Glomerular visceral epithelial cell (primary cell): ENCODE data around the gene SREBF1.
"Not testable (repeated sequence)": the region's sequence is repeated elsewhere in the genome, so short reads cannot be mapped to it uniquely, and the experiment has no call there.

Experiments used
- DNase-seq: peaks from one replicate; pipeline ENCODE4 v3.0.0-alpha.2; 2016; ENCODE audit errors: extremely low spot score

The SREBF1 gene

DNA sequence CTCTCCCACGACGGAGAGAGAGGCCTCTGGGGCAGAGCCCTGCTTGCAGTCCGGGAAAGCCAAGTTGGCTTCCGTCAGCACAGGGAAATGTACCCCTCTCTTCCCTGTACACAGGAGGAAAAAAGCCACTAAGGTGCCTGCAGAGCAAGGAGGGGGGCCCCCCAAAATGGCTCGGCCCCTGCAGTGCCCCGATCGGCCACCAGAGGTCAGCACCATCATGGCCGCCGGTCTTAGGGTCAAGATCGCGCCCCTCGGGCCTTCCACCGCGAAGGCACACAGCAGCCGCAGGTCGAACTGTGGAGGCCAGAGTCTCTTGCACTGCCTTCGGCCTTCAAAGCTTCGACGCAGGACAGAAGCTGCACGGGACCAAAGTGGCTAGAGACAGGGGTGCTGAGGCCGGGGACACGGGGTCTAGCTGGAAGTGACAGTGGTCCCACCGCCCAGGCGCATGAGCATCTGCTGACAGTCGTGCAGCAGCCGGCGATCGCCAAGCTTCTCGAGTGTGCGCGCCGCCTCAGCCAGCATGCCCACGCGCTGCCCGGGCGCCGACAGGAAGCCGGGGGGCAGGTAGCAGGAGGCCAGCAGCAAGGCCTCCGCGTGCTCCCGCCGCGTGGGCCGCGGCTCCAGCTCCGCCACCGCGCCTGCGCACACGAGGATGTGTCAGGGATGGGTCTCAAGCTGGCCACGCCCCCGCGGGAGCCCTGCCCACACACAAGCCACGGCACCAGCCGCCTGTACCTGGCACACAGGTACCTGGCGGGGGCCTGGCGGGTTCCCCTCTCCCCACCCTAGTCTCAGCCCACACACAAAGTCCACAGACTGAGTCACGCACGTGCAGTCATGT is 24.4 kb downstream of the SREBF1 start:
- DNase-seq, result peak; percentile 59

DNA sequence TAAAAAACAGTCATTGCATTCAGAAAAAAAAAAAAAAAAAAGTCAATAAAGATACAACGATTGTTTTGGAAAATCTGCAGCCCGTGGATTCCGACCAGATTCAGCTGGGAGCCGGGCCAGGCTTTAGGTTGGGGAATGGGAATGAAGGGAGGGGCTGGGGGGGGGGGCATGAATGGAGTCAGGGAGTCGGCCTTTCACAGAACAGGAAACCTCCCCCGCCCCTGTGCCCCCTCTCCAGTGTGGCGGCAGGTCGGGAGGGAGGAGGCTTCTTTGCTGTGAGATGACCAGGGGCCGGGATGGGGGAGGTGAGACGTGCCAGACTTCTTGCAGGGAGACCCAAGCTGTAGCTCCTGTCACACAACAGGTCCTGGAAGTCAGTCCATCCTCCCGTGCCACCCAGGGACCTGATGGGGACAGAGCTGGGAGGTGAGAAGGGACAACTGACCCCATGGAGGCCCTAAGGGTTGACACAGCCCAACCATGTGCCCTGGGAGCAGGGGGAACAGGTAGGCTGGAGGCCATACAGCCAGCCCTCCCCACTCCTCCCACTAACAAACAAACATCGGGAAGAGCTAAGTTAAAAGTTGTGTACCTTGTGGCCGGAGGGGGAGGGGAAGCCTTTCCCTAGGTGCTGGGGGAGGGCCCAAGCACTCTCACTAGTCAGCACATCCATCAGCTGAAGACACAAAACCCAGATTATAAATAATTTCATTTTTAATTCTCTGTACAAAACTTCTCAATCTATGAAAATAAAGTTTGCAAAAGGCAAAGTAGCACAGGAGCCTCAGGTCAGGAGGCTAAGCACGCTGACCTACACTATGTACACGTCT is 25.2 kb downstream of the SREBF1 start:
- DNase-seq, result no peak

DNA sequence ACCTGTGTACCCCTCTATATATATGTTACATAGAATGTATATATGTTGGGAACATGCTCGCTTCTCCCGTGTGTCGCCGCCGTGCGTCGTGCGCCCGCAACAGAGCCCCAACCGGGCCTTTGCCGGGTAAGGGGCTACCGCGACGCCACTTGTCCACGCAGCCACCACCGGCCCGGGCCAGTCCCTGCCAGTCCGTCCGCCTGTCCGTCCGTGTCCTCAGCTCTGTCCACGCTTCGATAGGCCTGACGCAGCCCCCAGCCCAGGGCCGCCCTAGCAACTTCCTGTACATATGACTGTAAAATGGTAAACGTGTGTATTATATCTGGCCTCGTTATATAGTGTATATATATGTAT is 25.9 kb downstream of the SREBF1 start:
- no peak for DNase-seq

DNA sequence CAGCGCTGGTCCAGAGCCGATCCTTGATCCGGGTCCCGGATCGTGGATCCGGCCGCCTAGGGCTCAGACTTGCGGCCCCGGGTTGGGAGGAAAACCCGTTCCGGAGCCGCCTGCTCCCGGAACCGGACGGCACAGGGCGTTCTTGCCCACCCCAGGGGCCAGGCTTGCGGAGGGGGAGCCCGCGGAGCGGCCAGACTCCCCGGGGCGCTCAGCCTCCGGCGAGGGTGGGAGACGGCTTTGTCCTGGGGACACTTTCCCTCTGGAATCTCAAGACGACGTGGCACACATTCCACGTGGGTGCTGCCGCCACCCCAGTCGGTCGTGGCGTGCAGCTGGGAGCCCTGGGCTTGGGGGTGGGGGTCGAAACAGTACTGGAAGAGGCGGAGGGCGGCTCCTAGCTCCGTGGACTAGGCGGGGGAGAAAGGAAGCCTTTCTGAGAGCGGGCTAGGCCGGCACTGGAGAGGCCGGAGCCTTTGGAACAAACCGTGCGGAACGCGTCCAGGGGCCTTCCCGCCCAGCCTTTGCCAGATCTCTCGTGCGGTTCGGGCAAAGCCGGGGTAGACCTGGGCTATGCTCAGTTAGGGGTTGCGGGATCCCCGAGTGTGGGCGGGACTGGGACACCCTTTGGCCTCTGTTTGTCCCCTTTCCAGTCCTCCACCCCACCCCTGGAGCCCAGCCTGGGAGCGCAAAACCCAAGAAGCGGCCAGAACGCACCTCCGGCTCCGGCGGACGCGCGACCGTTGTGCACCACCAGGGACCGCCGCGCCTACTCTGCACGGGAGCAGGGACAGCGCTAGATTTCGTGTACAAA is 26.5 kb downstream of the SREBF1 start:
- DNase-seq, result no peak

DNA sequence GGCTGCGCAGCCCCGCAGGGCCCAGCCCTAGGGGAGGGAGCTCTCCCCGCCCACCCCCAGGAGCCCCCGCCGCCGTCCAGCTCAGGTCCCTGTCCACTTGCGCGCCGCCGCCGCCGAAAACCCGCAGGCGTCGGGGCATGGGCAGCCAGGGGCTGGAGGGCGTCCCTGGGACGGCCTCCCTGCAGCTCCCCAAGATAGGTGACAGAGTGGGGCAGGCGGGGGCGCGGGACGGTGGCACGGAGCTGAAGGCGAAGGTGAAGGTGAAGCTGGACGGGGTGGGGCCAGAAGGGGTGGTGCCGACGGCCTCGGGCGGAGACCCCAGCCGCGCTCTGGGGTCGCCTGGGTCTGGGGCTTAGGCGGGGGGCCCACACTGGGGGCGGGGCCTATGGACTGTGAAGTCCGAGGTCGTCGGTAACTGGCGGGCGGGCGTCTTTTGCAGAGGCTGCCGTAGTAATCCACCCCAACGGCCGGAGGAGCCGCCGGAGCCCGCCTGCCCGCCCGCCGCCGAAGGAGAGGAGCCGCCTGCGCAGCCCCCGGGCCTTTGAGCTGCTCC is 27.2 kb downstream of the SREBF1 start:
- no peak for DNase-seq

DNA sequence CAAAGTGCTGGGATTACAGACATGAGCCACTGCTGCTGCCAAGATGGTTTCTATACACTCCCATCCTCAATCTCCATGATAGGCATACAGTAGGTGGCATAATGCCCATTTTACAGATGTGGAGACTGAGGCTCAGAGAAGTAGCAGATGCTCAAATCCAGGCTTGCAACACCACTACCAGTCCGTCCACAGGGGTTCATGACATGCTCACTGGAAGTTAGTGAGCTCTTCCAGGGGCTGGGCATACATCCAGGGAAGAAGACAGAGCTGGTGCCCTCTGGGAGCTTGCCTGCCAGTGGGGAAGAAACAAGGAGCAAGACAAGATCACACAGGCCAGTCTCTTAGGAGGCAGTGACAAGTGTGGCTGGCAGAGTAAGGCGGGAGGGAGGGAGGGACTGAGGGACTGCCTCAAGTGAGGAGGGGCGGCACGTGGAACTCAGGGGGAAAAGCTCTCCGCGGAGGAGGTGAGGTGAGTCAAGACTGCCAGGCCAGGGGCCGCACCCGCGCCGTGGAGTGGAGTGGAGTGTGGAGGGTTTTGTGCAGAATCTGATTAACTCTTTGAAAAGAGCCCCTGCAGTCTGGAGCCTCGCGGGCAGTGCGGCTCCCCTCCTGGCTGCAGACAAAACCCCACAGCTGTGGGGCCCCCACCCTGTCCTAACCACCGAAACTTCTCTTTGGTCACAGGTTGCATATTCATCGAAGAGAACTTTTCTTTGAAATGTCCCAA is 27.9 kb downstream of the SREBF1 start:
- DNase-seq, result no peak

DNA sequence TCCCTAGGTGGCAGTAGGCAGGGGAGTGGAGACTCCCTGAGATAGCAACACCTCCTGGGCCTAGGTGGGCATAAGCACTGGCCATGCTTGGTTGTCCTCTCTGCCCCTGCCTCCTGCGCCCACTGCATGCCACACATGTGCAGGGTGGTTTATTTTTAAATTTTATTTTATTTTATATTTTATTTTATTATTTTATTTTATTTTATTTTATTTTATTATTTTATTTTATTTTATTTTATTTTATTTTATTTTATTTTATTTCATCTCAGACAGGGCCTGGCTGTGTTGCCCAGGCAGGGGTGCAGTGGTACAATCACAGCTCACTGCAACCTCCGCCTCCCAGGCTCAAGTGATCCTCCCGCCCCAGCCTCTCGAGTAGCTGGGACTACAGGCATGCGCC is 28.6 kb downstream of the SREBF1 start:
- DNase-seq, result not testable (repeated sequence)

DNA sequence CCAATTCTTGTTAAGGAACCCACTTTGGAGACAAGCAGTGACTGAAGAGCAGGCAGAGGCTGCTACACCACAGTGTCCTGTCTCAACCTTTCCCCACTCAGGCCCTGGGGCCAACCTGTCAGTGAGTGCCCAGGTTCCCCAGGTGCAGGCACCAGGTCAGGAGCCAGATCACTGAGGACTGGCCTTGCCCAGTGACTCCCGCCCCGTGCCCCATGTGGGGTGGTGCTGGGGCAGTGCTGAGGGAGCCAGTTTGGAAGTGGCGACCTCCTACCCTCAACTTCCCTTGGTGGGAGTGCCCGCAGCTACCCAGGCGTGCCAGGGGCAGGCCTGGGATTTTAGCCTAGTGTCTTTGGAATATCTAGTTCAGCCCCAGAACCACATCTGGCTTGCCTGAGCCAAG is 29.3 kb downstream of the SREBF1 start:
- no peak for DNase-seq

DNA sequence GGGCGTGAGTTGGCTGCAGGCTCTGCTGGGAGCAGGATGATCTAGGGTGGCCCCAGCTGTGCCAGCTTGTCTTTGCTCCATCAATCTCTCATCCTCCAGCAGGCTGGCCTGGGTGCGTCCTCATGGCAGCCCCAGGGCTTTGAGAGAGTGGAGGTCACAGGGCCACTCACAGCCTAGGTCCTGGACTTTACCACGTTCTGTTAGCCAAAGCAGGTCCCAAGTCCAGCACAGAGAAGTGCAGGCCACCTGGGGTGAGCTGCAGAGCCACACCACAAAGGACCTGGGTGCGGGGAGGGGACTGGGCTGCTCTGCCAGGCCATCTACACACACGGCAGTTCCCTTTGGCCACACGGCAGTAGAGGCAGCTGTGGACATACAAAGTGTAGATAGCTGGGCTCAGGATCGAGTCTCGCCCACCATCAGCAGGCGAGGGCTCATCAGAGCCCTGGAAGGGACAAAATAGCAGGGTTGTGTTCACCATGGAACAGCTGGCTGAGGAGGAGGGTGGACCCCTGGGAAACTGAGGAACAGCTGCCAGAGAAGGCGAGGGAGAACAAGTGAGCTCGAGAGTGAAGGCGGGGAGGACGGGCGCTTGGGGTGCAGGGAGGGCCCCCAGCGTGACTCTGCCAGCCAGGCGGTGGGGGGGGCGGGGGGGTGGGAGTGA is 30.0 kb downstream of the SREBF1 start:
- DNase-seq, result no peak

DNA sequence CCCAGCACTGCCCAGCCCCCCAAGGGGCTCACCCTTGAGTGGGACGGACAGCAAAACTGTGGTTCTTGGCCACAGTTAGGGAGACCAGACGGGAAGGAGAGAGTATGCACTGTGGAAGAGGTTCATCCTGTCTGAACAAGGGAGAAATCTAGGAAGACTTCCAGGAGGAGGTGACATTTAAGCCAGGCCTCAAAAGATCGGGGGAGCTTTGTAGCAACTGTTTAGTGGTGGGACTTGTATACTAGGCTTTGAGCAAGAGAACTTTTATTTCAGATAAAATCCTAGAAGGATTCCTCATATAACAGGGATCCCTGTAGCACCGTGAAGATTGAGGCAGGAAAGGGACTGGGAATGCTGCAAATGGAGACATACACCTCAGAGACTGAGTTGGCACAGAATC is 30.8 kb downstream of the SREBF1 start:
- no peak for DNase-seq

DNA sequence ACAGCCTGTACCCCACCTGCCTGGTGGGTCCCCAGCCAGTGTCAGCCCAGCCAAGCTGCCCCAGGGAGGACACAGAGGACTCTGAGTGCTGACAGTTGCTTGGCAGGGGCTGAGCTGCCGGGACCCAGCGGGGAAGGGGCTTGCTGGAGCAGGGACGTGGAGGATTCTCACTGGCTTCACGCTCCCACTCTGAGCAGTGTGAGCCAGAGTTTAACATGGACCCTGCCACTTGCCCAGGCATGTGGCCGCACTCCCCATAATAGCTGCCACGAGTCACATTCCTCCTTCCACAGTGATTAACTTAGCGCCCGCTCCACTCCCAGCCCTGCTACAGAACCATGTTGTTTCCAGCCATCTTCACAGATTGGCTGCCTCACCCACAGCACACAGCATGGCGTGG is 31.2 kb downstream of the SREBF1 start:
- no peak for DNase-seq

DNA sequence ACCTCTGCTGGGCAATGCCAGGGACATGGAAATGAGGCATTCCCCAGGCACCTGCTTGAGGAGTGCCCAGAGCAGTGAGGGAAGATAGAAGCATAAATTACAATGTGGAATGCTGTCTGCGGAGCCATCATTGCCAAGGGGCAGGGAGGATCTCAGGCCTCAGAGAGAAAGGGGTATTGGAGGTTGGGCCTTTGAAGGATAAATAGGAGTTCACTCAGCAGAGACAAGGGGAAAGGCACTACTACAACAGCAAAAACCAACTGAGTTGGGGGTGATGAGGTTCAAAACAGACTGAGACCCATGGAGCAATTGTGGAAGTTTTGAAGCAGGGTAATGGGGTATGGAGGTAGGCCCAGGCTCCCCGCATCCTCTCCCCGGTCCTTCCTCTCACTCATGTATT is 32.8 kb downstream of the SREBF1 start:
- DNase-seq, result no peak

DNA sequence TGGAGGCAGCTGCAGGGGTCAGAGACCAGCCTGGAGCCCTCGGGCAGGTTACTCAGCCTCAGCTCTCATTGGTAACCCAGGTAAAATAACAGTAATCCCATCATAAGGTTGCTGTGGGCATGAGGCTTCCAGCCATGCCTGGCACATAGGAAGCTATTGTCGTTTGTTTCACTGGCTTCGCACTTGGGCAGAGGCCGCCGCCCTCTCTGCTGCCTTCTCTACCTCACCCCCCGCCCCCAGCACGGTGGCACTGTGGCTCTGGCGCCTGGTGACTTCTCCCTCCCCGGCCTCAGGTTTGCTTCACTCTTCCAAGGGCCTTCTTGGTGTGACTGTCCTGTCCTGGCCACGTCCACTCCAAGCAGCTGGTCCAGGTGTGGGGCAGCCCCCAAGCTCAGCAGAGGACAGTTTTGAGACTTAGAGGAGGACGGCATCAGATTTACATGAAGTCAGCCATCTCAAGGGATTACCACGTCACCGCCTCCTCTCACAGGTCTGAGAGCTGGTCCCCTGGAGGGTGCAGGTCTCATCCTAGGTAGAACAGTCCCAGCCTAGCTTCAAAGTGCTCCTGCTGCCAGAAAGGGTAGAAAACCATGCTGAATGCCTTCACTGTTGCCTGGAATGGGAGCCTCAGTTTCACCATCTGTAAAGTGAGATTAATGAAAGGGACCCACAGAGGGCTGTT is 34.8 kb downstream of the SREBF1 start:
- DNase-seq, result no peak

DNA sequence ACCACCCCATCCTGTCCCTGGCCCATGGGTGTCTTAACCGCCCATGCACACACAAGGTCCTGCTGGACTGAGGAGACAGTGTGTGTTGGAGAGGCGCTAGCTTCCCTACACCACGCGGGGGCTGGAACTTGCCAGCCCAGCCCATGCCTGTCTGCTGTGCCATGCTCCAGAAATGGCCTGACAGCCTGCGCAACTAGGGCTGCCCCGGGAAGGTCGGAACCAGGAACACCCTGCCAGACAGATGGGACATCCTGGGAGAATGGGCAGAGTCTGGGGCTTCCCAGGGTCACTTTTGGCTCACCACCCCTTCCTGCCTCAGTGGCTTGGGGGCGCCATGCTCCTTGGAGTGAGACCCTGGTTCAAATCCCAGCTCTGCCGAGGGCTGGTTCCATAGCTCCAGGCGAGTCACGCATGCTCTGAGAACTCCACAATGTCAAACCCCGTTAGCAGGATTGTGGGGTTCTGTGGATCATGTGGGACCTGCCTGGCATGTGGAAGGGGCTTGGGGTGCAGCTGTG is 36.2 kb downstream of the SREBF1 start:
- no peak for DNase-seq

DNA sequence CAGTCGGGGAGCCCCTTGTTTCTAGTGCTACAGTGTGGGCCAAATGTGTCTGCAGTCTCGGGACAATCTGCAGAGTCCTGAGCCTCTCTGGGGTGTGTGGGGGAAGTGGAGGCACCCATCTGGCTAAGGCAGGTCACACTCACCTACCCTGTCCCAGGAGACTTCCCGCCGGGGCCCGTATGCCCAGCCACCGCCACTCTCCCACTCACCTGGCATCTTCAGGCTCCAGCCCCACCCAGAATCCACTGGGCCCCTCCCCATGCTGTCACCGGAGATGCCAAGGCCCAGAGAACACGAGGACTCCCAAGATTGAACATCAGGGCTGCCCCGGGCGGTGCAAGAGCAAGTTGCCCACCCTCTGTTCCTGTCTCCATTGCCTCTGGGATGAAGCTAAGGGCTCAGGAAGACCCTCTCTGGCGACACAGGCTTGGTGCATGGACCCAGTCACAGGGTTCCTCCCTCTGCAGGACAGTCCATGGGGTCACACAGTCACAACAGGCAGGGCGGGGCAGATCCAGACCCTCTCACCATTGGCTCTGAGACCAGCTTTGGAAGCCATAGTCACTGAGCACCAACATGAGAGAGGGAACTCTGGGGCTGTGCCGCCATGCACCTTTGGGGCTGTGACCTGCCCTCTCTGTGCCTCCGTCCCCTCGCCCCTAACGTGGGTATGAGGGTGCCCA is 38.1 kb downstream of the SREBF1 start:
- DNase-seq, result no peak

DNA sequence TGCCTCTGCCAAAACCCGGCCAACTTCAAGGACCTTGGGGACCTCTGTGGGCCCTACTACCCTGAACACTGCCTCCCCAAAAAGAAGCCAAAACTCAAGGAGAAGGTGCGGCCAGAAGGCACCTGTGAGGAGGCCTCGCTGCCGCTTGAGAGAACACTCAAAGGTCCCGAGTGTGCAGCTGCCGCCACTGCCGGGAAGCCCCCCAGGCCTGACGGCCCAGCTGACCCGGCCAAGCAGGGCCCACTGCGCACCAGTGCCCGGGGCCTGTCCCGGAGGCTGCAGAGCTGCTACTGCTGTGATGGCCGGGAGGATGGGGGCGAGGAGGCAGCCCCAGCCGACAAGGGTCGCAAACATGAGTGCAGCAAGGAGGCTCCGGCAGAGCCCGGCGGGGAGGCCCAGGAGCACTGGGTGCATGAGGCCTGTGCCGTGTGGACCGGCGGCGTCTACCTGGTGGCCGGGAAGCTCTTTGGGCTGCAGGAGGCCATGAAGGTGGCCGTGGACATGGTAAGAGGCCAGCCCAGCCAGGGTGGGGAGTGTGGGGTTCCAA is 38.7 kb downstream of the SREBF1 start:
- no peak for DNase-seq

DNA sequence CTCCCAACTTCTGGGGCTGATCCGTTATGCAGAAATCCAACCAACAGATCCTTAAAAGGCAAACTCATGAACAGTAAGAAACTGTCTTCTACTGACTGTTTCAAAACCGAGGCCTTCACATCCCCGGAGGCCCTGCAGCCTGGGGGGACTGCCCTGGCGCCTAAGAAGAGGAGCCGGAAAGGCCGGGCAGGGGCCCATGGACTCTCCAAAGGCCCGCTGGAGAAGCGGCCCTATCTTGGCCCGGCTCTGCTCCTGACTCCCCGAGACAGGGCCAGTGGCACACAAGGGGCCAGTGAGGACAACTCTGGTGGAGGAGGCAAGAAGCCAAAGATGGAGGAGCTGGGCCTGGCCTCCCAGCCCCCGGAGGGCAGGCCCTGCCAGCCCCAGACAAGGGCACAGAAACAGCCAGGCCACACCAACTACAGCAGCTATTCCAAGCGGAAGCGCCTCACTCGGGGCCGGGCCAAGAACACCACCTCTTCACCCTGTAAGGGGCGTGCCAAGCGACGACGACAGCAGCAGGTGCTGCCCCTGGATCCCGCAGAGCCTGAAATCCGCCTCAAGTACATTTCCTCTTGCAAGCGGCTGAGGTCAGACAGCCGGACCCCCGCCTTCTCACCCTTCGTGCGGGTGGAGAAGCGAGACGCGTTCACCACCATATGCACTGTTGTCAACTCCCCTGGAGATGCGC is 39.5 kb downstream of the SREBF1 start:
- DNase-seq, result no peak

DNA sequence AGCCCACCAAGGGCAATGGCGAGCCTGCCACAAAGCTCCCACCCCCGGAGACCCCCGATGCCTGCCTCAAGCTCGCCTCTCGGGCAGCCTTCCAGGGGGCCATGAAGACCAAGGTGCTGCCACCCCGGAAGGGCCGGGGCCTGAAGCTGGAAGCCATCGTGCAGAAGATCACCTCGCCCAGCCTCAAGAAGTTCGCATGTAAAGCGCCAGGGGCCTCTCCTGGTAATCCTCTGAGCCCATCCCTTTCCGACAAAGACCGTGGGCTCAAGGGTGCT is 40.1 kb downstream of the SREBF1 start:
- no peak for DNase-seq
